GM21737 (cell line): ENCODE data around the gene BAG1.

ENCODE experiments used
- ATAC-seq: cut with Tn5 transposase; IDR thresholded peaks from one replicate; pipeline ENCODE4 v1.9.1; 2021; ENCODE audit warnings: mild to moderate bottlenecking, moderate library complexity; ENCODE audit not compliant: unreplicated experiment

The BAG1 gene

GRCh38 chr9:33277484-33277883, 13.0 kb upstream of the BAG1 start:
- no peak for ATAC-seq

- ATAC-seq: no peak
These were observed 9.4 kb upstream of the BAG1 start for GRCh38 chr9:33273972-33274328.

GRCh38 chr9:33273266-33273971, 8.9 kb upstream of the BAG1 start:
- ATAC-seq: no peak

- no peak for ATAC-seq
These were observed 7.6 kb upstream of the BAG1 start for GRCh38 chr9:33272061-33272460.

DNA sequence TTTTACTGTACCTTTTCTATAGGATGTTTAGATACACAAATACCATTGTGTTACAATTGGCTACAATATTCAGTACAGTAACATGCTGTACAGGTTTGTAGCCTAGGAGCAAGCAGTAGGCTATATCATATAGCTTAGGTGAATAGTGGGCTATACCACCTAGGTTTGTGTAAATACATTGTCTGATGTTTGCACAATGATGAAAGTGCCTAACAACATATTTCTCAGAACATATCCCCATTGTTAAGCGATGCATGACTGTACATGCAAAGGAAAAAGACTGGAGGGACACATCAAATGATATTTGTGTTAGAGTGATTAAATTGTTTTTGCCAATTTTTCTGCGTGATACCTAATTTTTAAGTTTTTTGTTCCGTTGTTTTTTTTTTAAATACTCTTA, 5.6 kb upstream of the BAG1 start:
- no peak for ATAC-seq

GRCh38 chr9:33267151-33267767, 2.8 kb upstream of the BAG1 start:
- no peak for ATAC-seq

GRCh38 chr9:33265211-33265865, 830 bp upstream of the BAG1 start:
- ATAC-seq: no peak

DNA sequence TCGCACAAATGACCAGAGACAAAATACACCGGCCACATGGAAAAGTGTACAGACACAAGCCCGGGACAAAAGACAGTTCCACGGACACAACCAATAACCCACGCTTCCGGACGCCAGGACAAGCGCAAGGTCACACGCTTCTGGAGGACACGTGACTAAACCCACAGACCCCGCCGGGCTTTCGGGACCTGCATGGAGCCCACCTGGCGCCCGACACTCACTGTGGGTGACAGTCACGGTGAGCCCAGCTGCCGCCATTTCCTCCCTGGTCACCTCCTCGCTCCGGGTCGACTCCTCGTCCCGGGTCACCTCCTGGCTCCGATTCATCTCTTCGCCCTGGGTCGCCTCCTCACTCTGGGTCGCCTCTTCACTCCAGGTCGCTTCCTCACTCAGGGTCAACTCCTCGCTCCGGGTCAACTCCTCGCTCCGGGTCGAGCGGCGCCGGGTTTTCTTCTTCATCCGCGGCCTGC, 470 bp downstream of the BAG1 start:
- ATAC-seq: peak; percentile 24

DNA sequence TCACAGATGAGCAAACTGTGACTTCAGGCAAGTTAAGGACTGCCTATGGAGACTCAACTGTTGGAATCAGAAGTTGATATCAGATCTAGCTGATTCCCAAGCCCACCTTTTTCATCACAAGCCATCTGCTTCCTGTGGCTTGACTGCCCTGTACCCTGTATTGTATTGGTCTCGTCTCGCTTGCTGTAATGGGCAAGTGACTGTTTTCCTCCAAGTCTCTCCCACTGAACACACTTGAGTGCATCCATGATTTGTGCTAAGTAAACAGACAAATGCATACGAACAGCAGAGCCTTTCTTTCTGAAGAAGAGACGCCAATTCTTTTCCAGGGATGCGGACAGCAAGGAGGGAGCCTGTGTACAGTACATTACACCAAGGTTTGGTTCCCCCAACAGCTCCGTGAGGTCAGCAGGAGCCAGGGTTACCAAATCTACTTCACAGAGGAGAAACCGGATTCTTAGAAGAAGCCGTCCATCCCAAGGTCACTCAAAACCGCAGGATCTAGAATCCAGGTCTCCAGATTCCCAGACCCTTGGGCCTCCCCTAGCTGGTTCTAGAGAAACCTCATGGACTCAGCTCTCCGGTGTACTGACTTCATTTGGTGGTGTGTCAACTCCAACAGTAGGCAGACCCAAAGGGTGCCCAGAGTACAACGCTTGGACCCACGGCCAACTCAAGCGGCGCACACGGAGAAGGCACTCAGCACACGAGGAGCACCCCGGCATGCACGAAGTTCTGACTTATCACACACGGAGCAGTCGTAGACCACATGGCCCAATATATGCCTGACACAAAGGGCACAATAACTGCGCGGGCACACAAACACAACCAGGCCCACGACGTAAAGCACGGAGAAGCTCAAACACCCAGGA, 1.1 kb downstream of the BAG1 start:
- no peak for ATAC-seq

DNA sequence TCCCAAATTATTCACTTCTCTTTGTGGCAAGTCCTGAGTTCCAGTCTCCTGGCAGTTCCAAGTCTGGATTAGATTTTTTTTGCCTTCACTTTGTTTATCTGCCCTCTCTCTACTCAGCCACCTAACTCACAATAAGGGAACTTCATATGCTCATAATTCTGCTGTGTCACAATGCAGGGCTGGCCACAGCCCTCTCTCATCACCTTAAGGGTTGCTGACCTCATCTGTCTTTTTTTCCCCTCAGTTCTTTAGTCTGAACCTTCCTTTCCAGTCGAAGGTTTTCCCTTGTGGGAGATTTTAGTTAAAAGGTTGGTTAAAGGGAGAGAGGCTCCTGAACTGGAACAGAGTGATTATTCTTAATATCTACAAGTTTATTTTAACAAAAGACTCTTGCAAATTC, 4.1 kb downstream of the BAG1 start:
- ATAC-seq: no peak

DNA sequence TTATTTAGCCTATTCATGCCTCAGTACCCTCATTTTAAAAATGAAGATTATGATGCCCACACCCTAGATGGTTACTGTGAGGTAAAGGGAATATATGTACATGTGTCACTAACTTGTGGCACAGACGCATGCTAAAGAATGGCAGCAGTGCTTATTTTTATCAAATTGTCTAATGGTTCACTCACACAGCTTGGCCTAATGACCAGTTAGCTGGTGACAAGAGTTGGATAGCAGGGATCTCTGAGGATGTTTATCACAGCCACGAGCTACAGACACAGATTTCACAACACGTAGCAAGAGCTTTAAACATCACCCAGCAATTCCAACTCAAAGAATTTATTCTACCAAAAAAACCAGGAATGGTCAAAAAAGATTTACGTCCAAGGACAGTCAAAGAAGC, 7.2 kb downstream of the BAG1 start:
- ATAC-seq: no peak

- no peak for ATAC-seq
These were observed 8.3 kb downstream of the BAG1 start for GRCh38 chr9:33256236-33256635.

GRCh38 chr9:33255471-33255870, 9.0 kb downstream of the BAG1 start:
- no peak for ATAC-seq

GRCh38 chr9:33255014-33255413, 9.5 kb downstream of the BAG1 start:
- ATAC-seq: no peak

GRCh38 chr9:33254211-33254610, 10.3 kb downstream of the BAG1 start:
- no peak for ATAC-seq

GRCh38 chr9:33250458-33250995, 14.0 kb downstream of the BAG1 start:
- no peak for ATAC-seq

GRCh38 chr9:33249983-33250382, 14.5 kb downstream of the BAG1 start:
- ATAC-seq: no peak

- ATAC-seq: peak; percentile 52
These were observed 15.3 kb downstream of the BAG1 start for GRCh38 chr9:33249087-33249658.

GRCh38 chr9:33248606-33249005, 15.9 kb downstream of the BAG1 start:
- peak; percentile 19 for ATAC-seq

- ATAC-seq: no peak
These were observed 18.1 kb downstream of the BAG1 start for GRCh38 chr9:33246269-33246860.
